ENCODE results near the gene SEL1L3. TPM values are rescaled to one million over a fixed set of nuclear protein-coding genes. Genes with fewer than 3 reads are reported as not detected.

The SEL1L3 gene
- total and polyA plus RNA-seq, 9 of the 15 experiments (the other 6 are each of a cell fraction or from before 2014, with no cell fraction given) = 10.0 to 44.3 (median 21.6) TPM

DNA sequence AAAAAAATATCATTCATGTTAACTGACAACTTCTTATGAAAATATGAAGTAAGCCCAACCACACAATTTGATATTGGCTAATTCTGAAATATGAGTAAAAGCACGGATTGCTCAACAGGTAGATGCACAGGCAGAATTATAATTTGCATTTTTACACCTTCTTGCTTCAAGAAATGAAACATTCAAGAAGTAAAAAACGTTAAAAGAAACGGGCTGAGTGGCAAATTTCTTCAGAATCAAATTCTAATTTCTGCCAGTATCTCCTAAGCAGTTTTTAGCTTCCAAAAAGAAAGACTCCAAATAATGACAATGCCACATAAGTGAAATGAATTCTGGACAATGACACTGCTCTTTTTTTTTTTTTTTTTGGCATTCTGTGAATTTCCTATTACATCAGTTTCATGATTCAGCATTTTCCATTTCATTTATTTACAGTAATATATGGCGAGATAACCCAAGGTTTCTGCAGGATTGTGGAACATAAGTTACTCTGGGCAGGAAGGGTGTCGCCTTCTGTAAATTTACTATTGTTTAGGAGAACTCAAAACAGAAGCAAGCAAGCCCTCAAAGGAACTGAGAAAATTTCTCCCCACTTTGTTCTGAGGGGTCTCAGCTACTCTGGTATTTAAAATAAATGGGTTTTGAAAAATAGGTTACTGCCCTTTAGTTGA, 1.4 kb downstream of the SEL1L3 start (continued):
- TF ChIP-seq TEAD4 (IDR thresholded peaks at IDR 0.05; ENCODE audit: low read length) (peak; percentile 21), TEAD4 (CRISPR knock-in tag; IDR thresholded peaks at IDR 0.05; ENCODE audit: borderline replicate concordance) (no peak), ZNF561 (CRISPR knock-in tag; conservative IDR thresholded peaks at IDR 0.05) (no peak), TRIM24 (IDR thresholded peaks at IDR 0.05) (peak; percentile 36 to 73; a peak in 2 of 4 replicates), NFATC3 (IDR thresholded peaks at IDR 0.05) (peak; percentile 87; the same call in 1 of the 2 replicates), BRF1 (IDR thresholded peaks at IDR 0.05; ENCODE audit: borderline replicate concordance, extremely low read depth, insufficient read length) (no peak), NR1H2 (CRISPR knock-in tag; IDR thresholded peaks at IDR 0.05) (no peak), MEF2A (IDR thresholded peaks at IDR 0.05; ENCODE audit: control insufficient read depth, low read depth, low read length) (no peak), MYNN (IDR thresholded peaks at IDR 0.05) (no peak), MYNN (CRISPR knock-in tag; IDR thresholded peaks at IDR 0.05) (no peak), MTA1 (IDR thresholded peaks at IDR 0.05; ENCODE audit: borderline replicate concordance) (no peak), STAT5B (CRISPR knock-in tag; IDR thresholded peaks at IDR 0.05) (no peak), POLR2H (tag; IDR thresholded peaks at IDR 0.05; ENCODE audit: low read depth) (peak; percentile 72), ZC3H8 (IDR thresholded peaks at IDR 0.05) (no peak), RCOR1 (IDR thresholded peaks at IDR 0.05; ENCODE audit: borderline replicate concordance in 1 of 2, low read depth in 2 of 2, low read length in 2 of 2) (peak in 1 of 2 experiments; percentile 32; a peak in 1 of 4 replicates), RBM25 (IDR thresholded peaks at IDR 0.05; ENCODE audit: low read depth, low read length, severe bottlenecking) (no peak), BCLAF1 (IDR thresholded peaks at IDR 0.05; ENCODE audit: borderline replicate concordance in 1 of 2, control insufficient read depth in 1 of 2, low read depth in 2 of 2, low read length in 1 of 2) (no peak), DACH1 (IDR thresholded peaks at IDR 0.05; ENCODE audit: partially characterized antibody) (no peak), TFAP4 (CRISPR knock-in tag; IDR thresholded peaks at IDR 0.05; ENCODE audit: borderline replicate concordance) (no peak), NBN (IDR thresholded peaks at IDR 0.05; ENCODE audit: low read depth) (peak; percentile 32; the same call in 1 of the 2 replicates), NCOR1 (IDR thresholded peaks at IDR 0.05) (peak; percentile 39; the same call in 1 of the 2 replicates), EP400 (IDR thresholded peaks at IDR 0.05) (peak; percentile 78), BRCA1 (IDR thresholded peaks at IDR 0.05) (no peak), BRCA1 (CRISPR knock-in tag; IDR thresholded peaks at IDR 0.05) (no peak), SMC3 (conservative IDR thresholded peaks at IDR 0.05; ENCODE audit: insufficient read depth, low read depth, low read length) (no peak), CBFA2T2 (conservative IDR thresholded peaks at IDR 0.05) (no peak)
- TF ChIP-seq, protein P1, sequence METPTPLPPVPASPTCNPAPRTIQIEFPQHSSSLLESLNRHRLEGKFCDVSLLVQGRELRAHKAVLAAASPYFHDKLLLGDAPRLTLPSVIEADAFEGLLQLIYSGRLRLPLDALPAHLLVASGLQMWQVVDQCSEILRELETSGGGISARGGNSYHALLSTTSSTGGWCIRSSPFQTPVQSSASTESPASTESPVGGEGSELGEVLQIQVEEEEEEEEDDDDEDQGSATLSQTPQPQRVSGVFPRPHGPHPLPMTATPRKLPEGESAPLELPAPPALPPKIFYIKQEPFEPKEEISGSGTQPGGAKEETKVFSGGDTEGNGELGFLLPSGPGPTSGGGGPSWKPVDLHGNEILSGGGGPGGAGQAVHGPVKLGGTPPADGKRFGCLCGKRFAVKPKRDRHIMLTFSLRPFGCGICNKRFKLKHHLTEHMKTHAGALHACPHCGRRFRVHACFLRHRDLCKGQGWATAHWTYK (CRISPR knock-in tag; IDR thresholded peaks at IDR 0.05) = no peak
